ENCODE results near the gene LHFPL3.

DNA sequence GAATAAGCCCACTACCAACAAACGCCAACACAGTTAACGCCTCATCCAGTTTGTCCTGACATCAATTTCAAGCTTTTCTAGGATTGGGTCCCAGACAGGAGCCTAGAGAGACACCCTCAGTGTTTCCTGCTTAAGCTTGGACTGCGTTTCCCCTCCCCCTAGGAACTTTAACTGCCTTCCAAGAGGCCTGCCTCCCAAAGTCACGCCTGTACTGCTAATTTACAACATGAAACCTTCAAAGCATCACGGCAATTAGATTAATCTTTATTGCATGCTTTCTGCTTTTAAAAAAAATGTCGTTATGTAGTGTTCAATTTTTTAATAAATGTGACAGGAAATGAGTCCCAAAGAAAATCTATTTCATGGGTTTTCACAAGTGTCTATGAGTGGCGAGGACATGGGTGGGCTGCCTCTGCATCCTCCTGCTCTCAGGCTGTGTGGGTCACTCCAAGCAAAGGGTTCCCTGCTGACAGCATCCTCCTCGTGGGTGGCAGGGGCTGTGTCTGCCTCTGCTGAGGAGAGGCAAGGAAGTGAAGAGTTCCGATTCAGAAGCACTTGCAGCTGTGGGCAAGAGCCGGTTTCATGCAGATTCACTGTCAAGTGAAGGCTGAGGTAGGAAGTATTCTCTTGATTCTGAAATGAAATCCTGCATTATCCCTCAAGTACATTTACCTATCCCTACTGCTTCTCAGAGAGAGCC, 492.6 kb downstream of the LHFPL3 start:
- no peak for TF ChIP-seq TAF1 (IDR thresholded peaks at IDR 0.05; ENCODE audit: low read depth)
- TF ChIP-seq CTCF (IDR thresholded peaks at IDR 0.05; ENCODE audit: poor library complexity, severe bottlenecking), result no peak
- no peak for TF ChIP-seq REST (IDR thresholded peaks at IDR 0.05; ENCODE audit: borderline replicate concordance)
- no peak for TF ChIP-seq POLR2AphosphoS5 (IDR thresholded peaks at IDR 0.05)
- no peak for TF ChIP-seq SMC3 (conservative IDR thresholded peaks at IDR 0.05; ENCODE audit: poor library complexity)
- no peak for TF ChIP-seq MXI1 (conservative IDR thresholded peaks at IDR 0.05; ENCODE audit: poor library complexity, severe bottlenecking)
- TF ChIP-seq RAD21 (conservative IDR thresholded peaks at IDR 0.05), result no peak
- no peak for TF ChIP-seq EZH2 (IDR thresholded peaks at IDR 0.05; ENCODE audit: borderline replicate concordance, insufficient read depth, low read length, poor library complexity, severe bottlenecking)
